Endothelial cell (in vitro differentiated cells): ENCODE measurements around the gene PLET1. TPM values are rescaled to one million over a fixed set of nuclear protein-coding genes. Genes with fewer than 3 reads are reported as not detected.

Experiments
- DNase-seq: peaks from one replicate; pipeline ENCODE4 v3.0.0; 2021; ENCODE audit warnings: low spot score
- H3K27ac Mint-ChIP-seq: one replicate; pipeline ENCODE4 v1.8.0; 2021; ENCODE audit warnings: mixed read lengths, inconsistent platforms; ENCODE audit not compliant: unreplicated experiment
- H3K27me3 Mint-ChIP-seq: one replicate; pipeline ENCODE4 v1.8.0; 2021; ENCODE audit warnings: mild to moderate bottlenecking, moderate library complexity, mixed read lengths, inconsistent platforms; ENCODE audit not compliant: unreplicated experiment
- H3K36me3 Mint-ChIP-seq: one replicate; pipeline ENCODE4 v1.8.0; 2021; ENCODE audit warnings: mild to moderate bottlenecking, low read depth, mixed read lengths, inconsistent platforms; ENCODE audit not compliant: unreplicated experiment
- H3K4me1 Mint-ChIP-seq: one replicate; pipeline ENCODE4 v1.8.0; 2021; ENCODE audit warnings: mild to moderate bottlenecking, mixed read lengths, inconsistent platforms; ENCODE audit not compliant: unreplicated experiment
- H3K4me3 Mint-ChIP-seq: one replicate; pipeline ENCODE4 v1.8.0; 2021; ENCODE audit warnings: mild to moderate bottlenecking, mixed read lengths, inconsistent platforms; ENCODE audit not compliant: unreplicated experiment
- H3K9me3 Mint-ChIP-seq: one replicate; pipeline ENCODE4 v1.8.0; 2021; ENCODE audit warnings: mixed read lengths, inconsistent platforms; ENCODE audit not compliant: unreplicated experiment
- total RNA-seq: library from RNA; stranded (reverse); fragmentation: NEBNext Ultra II Directional; extraction: Animal tissue kit (Norgen Biotek cat#: 25700); gene quantifications from one replicate; pipeline ENCODE4 v1.2.1, GENCODE V29; 2021; ENCODE audit not compliant: unreplicated experiment
- TF ChIP-seq, protein P1 (sequence below): fragments of 200-600 bp; sonication (generic); IDR thresholded peaks from one replicate; pipeline ENCODE4 v1.5.0; 2021; ENCODE audit warnings: antibody characterized with exemption; ENCODE audit not compliant: unreplicated experiment

Gene PLET1
- total RNA-seq, 1 donor from 2014 or later, result not detected

DNA sequence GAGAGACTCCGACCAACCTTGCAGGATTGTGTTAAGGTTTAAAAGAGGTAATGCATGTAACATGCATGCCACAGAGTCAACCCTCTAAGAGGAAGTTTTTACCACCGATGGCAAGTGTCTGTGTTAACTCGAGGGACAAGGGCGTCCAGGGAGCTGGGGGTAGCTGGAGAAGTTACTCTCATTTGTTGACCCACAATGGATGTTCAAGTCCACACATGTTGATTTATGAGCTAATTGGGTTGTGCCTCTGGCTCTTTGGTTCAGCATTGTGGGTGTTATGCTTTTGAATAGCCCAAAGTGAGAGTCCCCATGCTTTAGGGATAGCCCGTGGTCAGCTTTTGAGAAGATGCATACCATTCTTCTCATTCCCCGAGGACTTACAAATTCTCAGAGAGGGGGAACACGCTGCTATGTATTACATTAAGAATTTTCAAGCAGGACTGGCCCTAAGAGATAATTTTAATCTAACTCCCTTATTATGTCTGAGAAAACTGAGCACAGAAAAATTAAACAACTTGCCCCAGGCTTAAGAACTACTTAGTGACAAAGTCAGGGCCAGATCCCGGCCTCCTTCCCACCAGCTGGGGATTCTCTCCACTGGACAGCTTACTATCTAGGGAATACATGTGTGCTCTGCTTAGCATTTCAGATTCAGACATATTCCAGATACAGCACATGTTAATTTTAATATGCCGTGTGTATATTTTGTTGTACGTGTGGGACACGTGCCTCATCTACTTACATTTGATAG lies 5.2 kb upstream of the PLET1 start:
- no peak for DNase-seq
- Mint-ChIP-seq H3K4me1 (peaks cover 22% of the 10 kb centered on the region), H3K27me3 (no peaks in the 10 kb centered on the region), H3K36me3 (no peaks in the 10 kb centered on the region), H3K9me3 (no peaks in the 10 kb centered on the region), H3K27ac (no peak overlapping the region), H3K4me3 (no peak overlapping the region)
- TF ChIP-seq, protein P1, sequence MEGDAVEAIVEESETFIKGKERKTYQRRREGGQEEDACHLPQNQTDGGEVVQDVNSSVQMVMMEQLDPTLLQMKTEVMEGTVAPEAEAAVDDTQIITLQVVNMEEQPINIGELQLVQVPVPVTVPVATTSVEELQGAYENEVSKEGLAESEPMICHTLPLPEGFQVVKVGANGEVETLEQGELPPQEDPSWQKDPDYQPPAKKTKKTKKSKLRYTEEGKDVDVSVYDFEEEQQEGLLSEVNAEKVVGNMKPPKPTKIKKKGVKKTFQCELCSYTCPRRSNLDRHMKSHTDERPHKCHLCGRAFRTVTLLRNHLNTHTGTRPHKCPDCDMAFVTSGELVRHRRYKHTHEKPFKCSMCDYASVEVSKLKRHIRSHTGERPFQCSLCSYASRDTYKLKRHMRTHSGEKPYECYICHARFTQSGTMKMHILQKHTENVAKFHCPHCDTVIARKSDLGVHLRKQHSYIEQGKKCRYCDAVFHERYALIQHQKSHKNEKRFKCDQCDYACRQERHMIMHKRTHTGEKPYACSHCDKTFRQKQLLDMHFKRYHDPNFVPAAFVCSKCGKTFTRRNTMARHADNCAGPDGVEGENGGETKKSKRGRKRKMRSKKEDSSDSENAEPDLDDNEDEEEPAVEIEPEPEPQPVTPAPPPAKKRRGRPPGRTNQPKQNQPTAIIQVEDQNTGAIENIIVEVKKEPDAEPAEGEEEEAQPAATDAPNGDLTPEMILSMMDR, result no peak

DNA sequence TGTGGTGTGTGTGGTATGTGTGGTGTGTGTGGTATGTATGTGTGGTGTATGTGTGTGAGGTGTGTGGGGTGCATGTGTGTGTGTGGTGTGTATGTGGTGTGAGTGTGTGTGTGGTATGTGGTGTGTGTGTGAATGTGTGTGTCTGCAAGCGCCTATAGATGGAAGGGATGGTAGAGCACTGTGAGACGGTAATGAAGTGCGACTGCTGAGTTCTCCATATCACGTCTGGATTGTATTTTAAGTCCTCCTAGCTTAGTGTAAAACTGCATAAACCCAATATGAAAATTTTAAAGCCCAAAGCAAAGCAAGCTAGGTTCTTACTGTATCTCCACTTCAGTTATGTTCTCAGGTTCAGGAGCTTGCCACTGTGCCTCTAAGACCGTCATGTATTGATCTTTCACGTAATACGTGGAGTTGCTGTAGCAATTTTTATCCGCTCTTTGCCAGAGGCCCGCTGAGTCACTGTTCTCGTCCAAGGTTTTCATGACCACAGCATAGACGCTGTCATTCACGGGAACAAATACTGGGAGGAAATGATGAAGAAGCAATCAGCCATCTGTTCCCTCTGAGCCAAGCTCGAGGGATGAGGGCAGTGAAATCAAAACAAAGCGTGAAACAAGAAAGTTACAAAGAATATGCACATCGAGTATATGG lies 5.5 kb downstream of the PLET1 start:
- H3K27ac Mint-ChIP-seq, result no peak overlapping the region
- no peaks in the 10 kb centered on the region for H3K9me3 Mint-ChIP-seq
- peaks cover 3% of the 10 kb centered on the region for H3K36me3 Mint-ChIP-seq
- DNase-seq, result no peak
- TF ChIP-seq, protein P1, result no peak
- H3K4me3 Mint-ChIP-seq, result no peak overlapping the region
- peaks cover 2% of the 10 kb centered on the region for H3K27me3 Mint-ChIP-seq
- no peaks in the 10 kb centered on the region for H3K4me1 Mint-ChIP-seq

DNA sequence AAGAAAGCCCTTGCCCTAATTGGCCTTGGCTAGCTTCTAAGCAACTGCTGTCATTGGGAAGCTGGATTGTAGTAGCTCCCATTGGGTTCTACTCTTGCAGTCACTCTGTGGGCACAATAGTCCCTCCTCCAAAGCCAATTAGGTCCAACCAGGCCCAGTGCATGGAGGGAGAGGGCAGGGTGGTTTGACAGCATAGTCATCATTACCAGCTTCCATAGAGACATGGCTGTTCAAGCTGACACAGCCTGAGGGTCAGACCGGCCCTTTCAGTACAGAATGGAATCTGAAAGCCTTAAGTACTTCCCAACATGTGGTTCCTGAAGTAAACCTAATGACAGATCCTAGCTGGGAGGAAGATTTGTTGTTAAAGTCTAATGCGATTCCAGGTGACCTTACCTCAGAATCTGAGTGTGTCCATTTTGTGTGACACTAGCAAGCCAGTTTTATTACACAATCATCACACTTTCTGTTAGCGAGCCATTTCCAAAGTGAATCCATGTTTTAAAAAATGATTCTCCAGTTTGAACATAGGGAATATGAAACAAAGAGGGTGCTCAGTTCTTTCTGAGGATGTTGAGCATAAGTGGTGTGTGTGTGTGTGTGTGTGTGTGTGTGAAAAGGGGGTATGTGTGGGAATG lies 6.9 kb downstream of the PLET1 start:
- H3K4me1 Mint-ChIP-seq, result no peaks in the 10 kb centered on the region
- H3K27me3 Mint-ChIP-seq, result peaks cover 2% of the 10 kb centered on the region
- H3K27ac Mint-ChIP-seq, result no peak overlapping the region
- no peaks in the 10 kb centered on the region for H3K36me3 Mint-ChIP-seq
- H3K9me3 Mint-ChIP-seq, result no peaks in the 10 kb centered on the region
- H3K4me3 Mint-ChIP-seq, result no peak overlapping the region
- DNase-seq, result no peak
- TF ChIP-seq, protein P1, result no peak

- Mint-ChIP-seq H3K4me1 (no peaks in the 10 kb centered on the region), H3K27ac (no peak overlapping the region), H3K27me3 (peaks cover 4% of the 10 kb centered on the region), H3K36me3 (no peaks in the 10 kb centered on the region), H3K4me3 (no peak overlapping the region), H3K9me3 (no peaks in the 10 kb centered on the region)
- no peak for DNase-seq
- TF ChIP-seq, protein P1, result no peak
Measured at GRCh38 chr11:112249871-112250610, 10.6 kb downstream of the PLET1 start.
